ENCODE data around the gene SCGB1D1. TPM values are rescaled to one million over a fixed set of nuclear protein-coding genes. Genes with fewer than 3 reads are reported as not detected.

SCGB1D1 gene
- total RNA-seq, 1 donor = not detected

GRCh38 chr11:62242021-62242420 is 52.0 kb downstream of the SCGB1D1 start, which contains the start of gene SCGB1D2:
Gene SCGB1D2 (plus strand): TSS chr11:62242239. CDS start chr11:62242308, 69 bp downstream.
- Histone ChIP-seq H4K20me1 (ENCODE audit: insufficient read depth, low read length) (no peaks in the 10 kb centered on the region), H2AFZ (ENCODE audit: low read length) (no peak within 1 kb of the TSS), H3K4me3 (ENCODE audit: insufficient read depth, low read length) (no peak within 1 kb of the TSS), H3K4me1 (ENCODE audit: insufficient read depth, low read length) (no peaks in the 10 kb centered on the region), H3K9me3 (ENCODE audit: low read depth, low read length) (no peaks in the 10 kb centered on the region), H3K36me3 (ENCODE audit: insufficient read depth, low read length) (no peaks in the 10 kb centered on the region), H3K79me2 (ENCODE audit: insufficient read depth, low read length) (no peaks in the 10 kb centered on the region), H3K27ac (ENCODE audit: low read depth, low read length) (no peak within 1 kb of the TSS), H3K4me2 (ENCODE audit: insufficient read depth, low read length) (no peak within 1 kb of the TSS), H3K27me3 (ENCODE audit: insufficient read depth, low read length) (peaks cover under 1% of the 10 kb centered on the region)
- no peak for DNase-seq (ENCODE audit: insufficient read length, low spot score, missing footprints)
- no peak for TF ChIP-seq CTCF (IDR thresholded peaks at IDR 0.05; ENCODE audit: extremely low read depth, low read depth, low read length)

Other genes starting within 250 kb of the SCGB1D1 start
- 5.6 and 8.0 TPM in 2 replicates for gene BEST1, start 239.9 kb upstream of the SCGB1D1 start, total RNA-seq
- gene FTH1, start 222.6 kb upstream of the SCGB1D1 start, total RNA-seq = 1,459 and 1,507 TPM in 2 replicates
- gene INCENP, start 66.2 kb upstream of the SCGB1D1 start, total RNA-seq = 8.7 and 13.8 TPM in 2 replicates
- not detected in 2 replicates for gene SCGB2A1, start 18.5 kb downstream of the SCGB1D1 start, total RNA-seq
- not detected in 2 replicates for gene SCGB1D2, start 52.0 kb downstream of the SCGB1D1 start, total RNA-seq
- gene SCGB2A2, start 79.9 kb downstream of the SCGB1D1 start, total RNA-seq = not detected in 2 replicates
- gene SCGB1D4, start 108.9 kb downstream of the SCGB1D1 start, total RNA-seq = not detected in 2 replicates
- 0.36 and 0.59 TPM in 2 replicates for gene ASRGL1, start 147.2 kb downstream of the SCGB1D1 start, total RNA-seq
- not detected in 2 replicates for gene SCGB1A1, start 228.8 kb downstream of the SCGB1D1 start, total RNA-seq